HG02852 (cell line): ENCODE measurements around the gene DHX58.

Source experiments
- ATAC-seq: cut with Tn5 transposase; IDR thresholded peaks from one replicate; pipeline ENCODE4 v1.9.1; 2021; ENCODE audit warnings: mild to moderate bottlenecking, moderate library complexity; ENCODE audit not compliant: unreplicated experiment

Gene DHX58

DNA sequence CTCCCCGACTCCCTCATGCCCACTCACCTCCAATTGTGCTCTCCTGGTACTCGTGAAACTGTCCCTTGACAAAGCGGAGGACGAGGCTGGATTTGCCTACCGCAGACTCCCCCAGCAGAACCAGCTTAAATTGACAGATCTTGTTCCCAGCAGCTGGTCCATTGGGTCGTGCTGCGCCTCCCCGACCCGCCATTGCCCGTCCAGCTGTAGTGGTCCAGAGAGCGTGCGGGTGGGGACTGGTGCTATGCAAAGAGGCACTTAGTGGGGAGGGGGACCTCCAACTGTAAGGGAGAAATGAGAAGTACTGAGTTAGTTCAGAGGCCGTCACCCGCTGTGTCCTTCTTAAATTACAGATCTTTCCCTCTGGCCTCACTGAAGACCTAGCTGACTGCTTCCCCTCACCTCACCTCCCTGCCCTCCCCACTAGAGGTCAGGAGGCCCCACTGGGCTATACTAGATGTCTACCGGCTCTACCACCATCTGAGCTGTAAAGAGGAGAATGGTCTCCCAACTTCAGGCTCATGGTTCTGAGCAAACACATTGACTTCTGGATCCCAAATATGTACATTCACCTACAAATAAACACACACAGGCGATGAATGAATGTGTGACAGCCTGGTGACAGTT, 17.9 kb upstream of the DHX58 start:
- no peak for ATAC-seq

DNA sequence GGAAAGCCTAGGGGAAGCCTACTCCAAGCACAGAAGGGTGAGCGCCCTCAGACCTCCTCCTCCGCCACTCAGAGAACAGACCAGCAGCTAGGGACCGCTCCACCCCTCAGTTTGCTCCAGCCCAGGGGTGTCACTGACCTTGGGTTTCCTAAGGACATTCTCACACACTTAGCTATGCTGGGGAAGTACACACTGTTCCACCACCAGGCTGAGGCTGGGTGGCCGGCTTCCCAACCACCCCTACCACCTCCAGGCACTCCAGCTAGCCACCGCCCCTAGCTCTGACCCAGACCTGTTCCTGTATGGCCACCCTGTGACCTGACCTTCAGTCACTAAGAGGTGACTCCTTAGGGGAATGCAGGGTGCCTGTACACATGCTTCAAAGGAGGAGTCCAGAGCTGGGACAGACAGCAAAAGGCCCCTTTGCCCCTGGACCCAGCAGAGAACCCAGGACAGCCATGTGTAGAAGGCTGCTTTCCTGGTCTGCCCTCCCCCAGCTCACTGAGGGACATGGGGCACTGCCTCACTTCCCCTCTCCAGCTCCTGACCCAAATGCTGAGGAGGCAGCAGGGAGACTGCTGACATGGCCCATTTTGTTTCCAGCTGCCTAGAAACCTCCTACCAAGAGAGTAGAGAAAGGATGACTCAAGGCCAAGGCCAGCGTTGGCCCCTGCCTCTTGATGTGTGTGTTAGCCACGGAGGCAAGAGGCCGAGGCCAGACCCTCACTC, 16.8 kb upstream of the DHX58 start:
- ATAC-seq: no peak

DNA sequence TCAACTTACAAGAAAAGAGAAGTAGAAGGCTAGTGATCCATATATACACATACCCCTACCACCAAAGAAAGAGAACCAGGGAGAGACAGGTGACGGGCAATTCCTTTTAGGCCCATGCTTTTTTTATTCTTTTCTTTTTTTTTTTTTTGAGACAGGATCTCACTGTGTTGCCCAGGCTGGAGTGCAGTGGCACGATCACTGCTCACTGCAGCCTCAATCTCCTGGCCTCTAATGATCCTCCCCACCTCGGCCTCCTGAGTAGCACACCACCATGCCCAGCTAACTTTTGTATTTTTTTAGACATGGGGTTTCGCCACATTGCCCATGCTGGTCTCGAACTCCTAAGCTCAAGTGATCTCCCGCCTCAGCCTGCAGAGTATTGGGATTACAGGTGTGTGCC, 14.9 kb upstream of the DHX58 start:
- ATAC-seq: no peak

DNA sequence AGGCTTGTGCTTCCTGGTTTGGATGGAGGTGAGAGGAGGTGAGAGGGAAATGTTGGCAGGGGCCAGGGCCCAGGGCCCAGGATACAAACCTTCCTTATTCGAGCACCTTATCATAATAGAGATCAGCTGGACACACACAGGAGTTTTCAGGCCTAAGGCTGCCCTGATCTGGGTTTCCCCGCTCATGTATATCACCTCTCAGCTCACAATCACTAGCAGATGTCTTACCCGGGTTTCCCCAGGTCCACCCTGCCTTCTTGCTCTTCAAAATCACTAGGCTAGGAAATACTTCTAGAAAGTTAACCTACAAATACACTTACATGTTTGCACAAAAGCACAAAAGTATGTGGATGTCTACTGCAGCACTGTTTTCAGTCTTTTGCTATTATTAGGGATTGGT, 14.3 kb upstream of the DHX58 start:
- no peak for ATAC-seq

DNA sequence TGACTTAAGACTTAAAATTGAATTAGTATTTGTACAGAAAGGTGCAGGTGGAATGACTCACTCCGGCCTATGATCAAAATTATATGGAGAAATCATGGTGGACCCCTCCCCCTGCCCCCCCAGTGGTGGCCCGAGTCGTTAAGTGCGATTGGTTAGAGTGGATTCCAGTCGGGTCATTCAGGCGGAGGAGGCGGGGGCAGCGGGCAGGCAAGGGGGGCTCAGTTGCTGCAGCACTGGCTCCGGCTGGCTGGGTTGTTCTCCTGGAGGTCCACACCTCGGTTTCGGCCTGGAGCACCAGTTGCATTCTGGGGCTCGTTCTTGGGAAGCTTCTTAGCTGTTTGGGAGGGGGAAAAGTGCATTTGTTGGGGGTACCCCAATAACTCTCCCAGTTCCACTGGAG, 13.1 kb upstream of the DHX58 start:
- ATAC-seq: no peak

DNA sequence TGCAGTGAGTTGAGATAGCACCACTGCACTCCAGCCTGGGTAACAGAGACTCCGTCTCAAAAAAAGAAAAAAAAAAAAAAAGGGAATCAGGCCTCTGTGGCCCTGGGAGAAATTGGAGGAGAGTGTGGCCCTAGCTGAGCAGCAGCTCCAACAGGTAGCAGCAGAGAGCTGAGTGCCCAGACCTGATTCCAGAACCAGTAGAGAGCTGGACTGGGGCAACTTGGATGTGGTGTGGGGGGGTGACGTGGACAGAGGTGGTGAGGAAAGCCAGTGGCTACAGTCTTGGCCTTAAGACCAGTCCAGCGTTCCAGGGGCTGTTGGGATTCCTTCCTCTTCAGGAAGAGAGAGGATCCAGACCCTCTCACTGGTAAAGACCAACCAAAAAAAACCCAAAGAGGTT, 11.7 kb upstream of the DHX58 start:
- ATAC-seq: no peak

DNA sequence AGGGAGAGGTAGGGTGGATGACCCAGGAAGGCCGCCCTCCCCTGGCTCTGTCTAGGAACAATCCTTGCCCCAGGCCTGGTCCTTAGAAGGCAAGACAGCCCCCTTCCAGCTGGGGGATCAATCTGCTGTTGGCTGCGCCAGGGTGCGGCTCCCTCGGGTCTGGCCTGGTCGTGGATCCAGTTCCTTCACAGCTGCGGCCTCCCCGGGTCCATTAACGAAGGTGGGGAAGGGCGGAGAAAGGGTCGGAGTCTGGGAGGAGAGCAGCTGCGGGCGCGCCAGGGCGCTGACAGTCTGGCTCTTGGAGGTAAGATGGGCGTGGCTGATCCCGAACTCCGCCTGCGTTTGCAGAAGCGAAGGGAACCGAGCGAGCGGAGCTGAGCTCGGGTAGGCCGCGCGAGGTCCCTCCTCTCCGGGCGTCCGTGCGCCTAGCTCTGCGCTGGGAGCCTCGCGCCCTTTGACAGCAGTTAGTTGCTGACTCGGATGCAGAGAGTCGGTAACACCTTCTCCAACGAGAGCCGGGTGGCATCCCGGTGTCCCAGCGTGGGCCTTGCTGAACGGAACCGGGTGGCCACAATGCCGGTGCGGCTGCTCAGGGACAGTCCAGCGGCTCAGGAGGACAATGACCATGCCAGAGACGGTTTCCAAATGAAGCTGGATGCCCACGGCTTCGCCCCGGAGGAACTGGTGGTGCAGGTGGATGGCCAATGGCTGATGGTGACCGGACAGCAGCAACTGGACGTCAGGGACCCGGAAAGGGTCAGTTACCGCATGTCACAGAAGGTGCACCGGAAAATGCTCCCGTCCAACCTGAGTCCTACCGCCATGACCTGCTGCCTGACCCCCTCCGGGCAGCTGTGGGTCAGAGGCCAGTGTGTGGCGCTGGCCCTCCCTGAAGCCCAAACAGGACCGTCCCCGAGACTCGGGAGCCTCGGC, 10.1 kb upstream of the DHX58 start, which contains the start of gene HSPB9:
HSPB9 (plus strand) TSS at position 434 of the 933 bp plus-strand sequence; CDS start at position 481, 47 bp downstream.
- ATAC-seq: no peak

DNA sequence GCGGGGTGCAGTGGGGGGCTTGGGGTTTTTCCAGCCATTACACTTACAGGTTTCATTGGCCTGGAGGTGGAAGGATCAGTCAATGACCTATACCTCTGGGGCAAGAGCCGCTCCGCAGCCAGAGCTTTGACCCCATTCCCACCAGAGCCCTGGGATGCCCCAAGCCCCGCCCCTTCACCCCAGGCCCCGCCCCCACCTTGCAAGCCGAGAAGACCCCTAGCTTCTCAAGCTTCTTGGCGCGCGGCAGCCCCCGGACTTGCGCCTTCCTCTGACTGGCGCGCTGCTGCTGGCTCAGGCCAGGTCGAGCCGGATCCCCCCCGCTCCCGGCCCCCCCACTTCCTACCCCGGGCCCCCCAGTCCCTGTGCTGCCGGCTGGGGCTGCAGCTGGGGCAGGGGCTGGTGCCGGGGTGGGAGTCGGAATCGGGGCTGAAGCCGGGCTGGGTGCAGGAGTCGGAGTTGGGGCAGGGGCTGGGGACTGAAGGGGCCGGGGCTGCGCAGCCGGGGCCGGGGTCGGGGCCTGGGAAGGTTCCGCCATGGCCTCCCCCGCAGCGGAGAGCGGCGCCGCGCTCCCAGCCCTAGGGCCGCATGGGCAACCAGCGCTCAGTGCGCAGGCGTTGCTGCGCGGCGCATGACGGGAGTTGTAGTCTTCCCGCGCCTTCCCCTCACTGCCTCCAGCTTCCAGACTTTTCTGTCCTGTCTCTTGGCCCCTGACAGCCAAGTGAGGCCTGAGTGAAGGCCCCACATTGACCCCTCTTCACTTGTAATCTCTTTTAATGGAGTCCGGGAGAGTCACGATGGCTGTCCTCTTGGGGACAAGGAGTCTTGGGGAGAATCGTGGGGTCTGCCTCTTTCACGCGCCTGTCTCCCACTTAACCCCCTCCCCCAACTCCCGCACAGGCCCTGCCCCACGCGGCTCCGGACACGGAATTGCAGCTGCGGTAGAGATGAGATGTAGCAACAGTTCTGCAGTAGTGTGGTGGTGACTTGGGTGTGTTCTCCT, 8.6 kb upstream of the DHX58 start, which contains the start of gene KAT2A:
KAT2A (minus strand) TSS at position 598 of the 1,000 bp plus-strand sequence; CDS start at position 535, 63 bp downstream.
- ATAC-seq: peak; percentile 62

DNA sequence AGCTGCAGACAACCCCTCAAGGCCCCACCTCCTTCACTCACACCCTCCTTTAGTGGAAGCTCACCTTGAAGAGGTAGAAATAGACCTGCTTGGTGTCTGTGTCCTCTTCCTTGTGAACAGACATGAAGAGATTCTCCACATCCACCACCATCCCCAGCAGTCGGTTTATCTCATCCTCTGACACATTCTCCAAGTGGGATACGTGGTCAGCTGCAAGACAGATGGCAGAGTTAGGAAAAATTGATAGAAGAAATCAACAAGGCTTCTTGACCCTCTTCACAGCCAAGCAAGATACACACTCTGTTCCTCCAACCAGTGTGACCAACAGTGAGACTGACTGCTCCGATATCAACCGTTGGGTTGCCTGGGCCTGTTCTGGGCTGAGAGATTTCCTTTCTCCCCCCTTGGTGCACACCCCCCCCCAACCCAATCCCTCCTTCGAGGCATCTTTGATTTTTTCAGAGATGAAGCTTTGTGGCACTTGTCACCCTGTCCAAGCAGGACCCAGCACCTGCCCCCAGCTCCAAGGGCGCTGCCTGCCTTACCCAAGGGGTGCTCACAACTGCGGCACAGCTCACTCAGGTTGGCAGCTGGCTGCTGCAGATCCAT, 7.8 kb upstream of the DHX58 start:
- no peak for ATAC-seq

DNA sequence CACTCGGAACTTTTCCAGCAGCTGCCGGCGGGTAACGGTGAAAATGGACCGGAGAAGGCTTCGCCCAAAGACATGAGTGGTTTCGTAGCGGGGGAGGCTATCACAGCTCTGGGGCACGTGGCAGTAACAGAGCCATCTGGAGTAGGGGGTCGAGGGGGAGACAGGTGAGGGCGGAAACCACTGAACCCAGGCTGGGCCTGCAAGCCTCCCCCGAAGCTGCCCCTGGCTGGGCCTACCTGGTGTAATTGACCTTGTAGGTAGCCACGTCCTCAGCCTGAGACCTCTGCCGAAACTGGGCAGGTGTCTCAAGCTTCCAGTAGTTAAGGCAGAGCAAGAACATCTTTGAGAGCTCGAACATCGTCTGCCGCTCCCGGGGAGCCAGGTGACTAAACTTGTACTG, 6.8 kb upstream of the DHX58 start:
- no peak for ATAC-seq

DNA sequence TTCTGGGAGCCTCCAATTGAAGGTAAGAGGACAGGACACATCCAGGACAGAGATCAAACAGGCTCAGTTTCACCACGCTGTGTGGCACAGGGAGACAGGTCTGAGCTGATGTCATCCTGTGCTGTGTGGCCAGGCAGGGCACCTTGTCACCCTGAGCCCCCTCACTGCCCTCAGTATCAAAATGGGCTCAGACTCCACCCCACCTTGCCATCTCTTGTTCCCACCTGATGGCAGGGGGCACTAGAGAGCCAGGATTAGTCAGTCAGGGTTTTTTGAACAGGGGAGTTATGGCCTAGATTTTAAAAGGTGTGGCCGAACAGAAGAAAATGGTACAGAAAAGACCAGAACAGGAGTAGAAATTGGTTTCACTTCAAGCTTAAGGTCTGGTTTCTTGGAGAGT, 6.0 kb upstream of the DHX58 start:
- ATAC-seq: no peak

DNA sequence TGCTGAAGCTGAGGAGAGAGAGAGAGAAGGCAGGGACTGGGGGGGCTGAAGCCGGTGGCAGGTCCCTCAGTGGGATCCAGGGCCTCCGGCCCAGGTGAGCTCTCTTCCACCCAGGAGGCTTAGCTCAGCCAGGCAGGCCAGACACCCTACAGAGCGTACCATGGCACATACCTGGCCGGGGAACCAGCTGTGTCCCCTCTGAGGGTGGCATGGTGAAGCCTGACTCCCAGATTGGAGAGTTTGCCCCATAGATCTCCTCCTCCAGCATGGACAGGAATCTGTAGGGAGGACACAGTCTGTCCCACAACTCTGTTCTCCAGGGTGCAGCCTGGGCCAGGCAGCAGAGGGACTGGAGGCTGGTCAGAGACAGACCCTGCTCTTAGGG, 5.6 kb upstream of the DHX58 start:
- no peak for ATAC-seq

DNA sequence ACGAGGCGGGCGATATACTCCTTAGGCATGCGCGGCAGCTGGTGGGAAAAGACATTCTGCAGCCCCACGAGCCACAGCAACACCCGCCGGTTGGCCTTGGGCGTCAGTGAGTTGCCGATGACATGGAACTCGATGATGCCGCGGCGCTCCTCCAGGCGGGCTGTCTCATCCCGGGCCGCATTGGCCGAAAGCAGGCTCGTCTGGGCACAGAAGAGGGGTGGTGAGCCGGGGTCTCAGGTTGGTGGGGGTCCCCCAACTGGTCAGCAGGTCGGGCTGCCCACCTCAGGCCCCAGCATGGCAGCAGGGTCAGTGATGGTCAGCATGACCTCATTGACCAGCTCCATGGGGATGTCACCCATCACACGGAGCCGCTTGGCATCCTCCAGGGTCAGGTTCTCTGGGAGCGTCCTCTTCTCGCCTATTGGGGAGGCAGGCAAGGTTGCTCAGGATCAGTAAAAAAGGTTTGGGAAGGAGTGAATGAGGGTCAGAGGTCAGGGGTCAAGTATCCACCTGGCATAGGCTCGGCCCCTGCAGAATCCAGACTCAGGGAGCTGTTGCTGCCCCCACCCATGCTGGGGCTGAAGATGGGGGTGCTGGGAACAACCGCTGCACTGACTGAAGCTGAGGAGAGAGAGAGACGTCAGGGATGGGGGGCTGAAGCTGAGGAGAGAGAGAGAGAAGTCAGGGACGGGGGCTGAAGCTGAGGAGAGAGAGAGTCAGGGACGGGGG, 5.0 kb upstream of the DHX58 start:
- no peak for ATAC-seq

DNA sequence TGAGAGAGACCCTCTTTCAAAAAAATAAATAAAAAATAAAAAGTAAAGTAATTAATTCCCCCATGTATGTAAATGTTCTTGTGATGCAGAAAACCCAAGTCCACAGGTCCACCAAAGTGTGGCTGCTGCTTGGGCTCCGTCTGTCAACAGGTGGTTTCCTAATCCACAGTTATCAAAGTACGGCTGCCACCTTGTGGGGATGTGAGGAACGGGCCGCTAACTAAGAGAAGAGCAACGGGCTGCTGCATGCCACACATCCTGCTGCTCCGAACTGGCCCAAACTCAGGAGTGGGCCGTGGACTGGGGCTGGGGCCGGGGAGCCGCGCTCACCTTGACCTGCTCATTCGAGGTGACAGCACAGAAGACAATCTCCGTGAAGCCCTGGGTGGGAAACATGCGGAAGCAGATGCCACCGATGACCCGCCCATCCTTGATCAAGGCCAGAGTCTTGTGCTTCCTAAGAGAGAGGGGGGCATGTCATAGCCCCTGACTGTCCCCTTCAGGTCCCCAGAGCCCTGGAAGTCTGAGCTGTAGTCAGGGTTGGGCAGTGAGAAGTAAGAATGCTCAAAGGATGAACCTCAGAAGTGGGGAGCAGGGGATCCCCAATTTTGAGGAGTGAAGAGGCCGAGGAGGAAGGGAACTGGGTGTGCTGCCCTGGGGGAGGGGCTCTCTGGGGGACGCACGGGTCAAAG, 4.3 kb upstream of the DHX58 start:
- no peak for ATAC-seq

DNA sequence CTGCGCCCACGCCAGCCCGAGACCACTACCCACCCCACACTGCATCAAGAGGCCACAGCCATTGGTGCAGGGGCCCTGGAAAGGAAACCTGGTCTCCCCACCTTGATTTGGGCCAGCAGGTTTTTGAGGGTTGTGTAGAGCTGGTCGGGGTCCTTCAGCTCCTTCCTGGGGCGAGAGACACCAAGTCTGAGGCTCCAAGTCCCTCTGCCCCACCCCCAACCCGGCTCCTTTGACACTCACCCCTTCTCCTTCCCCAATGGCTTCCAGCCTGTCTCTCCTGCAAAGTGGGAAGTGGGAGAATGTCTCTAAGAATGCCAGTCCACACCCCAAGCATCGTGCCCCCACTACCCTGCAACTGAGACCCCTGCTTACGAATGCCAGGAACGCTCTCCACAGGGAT, 1.6 kb upstream of the DHX58 start:
- ATAC-seq: no peak

DNA sequence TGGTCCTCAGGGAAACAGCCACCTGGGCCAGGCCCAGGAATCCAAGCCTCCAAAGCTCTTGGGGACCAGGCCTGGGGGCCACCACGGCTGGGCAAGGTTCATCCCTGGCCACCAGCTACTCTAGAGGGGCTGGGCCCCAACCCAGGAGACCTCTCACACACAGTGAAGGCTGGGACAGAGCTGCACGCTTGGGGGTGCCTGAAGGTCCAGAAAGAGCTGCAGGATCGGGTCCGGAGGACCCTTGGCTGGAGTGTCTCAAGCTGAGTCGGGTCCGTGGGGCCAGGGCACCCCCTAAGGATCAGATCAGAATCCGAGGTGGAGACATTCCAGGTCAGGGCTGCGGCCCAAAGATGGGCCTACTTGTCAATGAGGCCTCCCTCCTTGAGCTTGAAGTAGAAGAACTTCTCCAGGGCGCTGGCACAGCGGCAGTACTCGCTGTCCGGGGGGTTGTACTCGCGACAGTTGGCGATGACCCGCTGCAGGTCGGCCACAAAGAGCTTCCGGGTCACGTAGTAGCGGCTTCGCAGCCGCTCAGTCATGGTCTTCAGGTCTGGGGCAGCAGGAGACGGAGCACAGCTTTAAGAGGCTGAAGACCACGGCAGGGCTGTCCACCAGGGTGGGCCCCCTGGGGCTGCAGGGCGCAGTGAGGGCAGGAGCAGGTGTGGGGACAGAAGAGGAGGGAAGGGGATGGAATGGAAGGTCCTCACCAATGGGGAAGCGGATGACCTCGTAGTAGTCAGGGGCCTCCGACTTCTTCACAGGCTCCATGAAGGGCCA, 967 bp upstream of the DHX58 start:
- no peak for ATAC-seq

DNA sequence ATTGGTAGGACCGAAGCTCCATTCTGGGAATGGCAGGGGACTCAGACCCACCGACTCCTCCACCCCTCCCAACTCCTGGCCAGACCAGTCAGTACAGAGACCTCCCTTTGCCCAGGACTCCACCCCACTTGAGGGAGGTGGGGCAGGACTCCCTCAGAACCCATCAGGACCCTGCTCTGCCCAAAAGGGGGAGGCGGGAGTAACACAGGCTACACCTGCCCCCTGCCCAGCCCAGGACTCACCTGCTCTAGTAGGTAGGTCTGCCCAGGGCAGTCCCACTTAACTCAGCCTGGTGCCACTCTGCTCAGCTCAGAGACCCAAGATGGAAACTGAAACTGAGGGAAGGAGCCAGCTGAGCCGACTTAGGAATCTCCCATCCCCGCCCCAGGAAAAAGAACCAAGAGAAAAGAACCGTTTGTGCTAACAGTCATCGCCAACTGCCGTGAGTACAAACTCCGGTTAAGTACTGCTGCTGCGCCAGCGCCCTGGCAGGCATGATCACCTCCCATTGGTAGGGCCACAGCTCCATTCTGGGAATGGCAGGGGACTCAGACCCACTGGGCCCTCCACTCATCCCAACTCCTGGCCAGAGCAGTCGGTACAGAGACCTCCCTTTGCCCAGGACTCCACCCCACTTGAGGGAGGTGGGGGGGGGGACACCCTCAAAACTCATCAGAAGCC, 503 bp downstream of the DHX58 start:
- ATAC-seq: peak; percentile 14
